Fibroblast of mammary gland (primary cell): ENCODE data around the gene CHCT1.

Experiments
- DNase-seq: peaks from one replicate; pipeline ENCODE4 v3.0.0-alpha.2; 2010; ENCODE audit warnings: low read depth
- H3K4me3 ChIP-seq: 2 replicates; pipeline ENCODE4 v1.5.1; 2011; ENCODE audit warnings: low read depth, mild to moderate bottlenecking, low read length, moderate library complexity; ENCODE audit not compliant: control insufficient read depth
- CTCF ChIP-seq: conservative IDR thresholded peaks from 2 replicates; pipeline ENCODE4 v1.5.1; 2011; ENCODE audit warnings: low read depth, low read length, inconsistent platforms; ENCODE audit not compliant: control insufficient read depth, insufficient read depth

The CHCT1 gene

DNA sequence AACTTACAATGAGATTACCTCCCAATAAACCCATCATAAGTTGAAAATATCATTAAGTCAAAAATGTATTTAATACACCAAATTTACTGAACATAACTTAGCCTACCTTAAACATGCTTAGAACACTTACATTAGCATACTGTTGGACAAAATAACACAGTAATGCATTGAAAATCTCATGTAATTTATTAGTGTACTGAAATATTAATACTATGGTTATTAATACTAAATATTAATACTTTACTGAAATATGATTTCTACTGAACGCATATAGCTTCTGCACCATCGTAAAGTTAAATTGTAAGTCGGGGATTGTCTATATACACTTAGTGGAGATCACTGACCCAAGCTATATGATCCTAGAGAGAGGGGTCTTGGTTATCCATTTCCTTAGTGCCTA, 34.6 kb upstream of the CHCT1 start:
- no peak for DNase-seq
- H3K4me3 ChIP-seq: no peak overlapping the region
- TF ChIP-seq CTCF: no peak

DNA sequence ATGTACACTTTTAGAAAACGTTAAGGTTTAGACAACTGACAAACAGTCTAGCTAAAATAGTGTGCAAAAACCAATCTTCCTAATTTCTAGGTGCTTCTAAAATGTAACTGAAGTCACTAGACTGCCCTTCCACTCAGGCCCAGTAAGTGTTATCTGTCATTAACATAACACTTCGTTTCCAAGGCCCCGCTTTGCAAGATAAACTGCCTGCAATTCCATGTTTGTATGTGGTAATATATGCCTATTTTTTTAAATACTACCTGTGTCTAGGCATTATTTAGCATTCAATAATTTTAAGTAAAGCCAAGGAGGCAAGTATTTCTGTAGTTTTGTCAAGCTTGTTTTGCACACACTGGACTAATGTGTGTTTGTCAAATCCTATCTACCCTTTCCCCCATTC, 33.5 kb upstream of the CHCT1 start:
- no peak overlapping the region for H3K4me3 ChIP-seq
- DNase-seq: no peak
- no peak for TF ChIP-seq CTCF

DNA sequence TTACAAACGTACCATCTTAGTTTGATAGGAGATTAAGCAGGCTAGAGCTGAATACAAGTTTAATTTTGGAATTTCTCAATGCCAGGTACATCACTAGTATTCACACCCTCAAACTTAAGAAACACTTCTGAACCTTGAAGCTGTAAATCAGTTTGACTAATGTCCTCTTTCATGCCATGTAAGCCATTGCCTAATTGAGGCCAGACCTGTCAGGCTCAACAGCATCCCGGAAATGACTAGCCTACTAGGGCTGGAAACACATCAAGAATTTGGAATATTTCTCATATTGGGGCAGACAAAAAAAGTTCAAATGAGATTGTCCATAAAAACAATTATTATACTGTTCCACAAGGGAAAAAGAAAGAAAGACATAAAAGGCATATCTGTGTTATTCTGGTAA, 32.1 kb upstream of the CHCT1 start:
- peak; percentile 69 for DNase-seq
- H3K4me3 ChIP-seq: peak overlapping the region; percentile 94
- TF ChIP-seq CTCF: no peak

DNA sequence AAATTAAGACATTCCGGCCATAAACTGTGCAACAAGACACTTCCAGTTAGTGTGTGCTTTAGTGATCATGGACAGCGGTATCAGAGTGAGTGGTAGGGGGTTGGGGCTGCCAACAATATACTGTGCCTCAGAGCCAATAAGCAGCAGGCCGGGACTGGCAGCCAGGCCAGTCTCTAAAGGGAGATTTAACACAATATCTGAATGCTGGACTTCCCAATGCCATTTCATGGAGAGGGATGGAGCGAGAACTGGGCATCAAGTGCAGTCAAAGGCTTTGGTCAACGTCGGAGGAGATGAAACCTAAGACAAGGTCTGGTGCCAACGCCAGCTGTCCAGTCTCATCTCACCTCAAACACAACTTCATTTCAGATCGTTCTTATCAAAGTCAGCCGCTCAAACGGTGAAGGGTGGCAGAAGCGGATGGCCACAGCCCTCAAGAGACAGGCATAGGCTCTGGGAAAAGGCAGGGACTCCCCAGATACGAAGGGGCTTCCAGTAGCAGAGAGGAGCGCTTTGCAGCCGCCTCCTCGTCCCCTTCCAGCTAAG, 31.3 kb upstream of the CHCT1 start:
- TF ChIP-seq CTCF: no peak
- DNase-seq: peak; percentile 39
- peak overlapping the region; percentile 94 for H3K4me3 ChIP-seq

DNA sequence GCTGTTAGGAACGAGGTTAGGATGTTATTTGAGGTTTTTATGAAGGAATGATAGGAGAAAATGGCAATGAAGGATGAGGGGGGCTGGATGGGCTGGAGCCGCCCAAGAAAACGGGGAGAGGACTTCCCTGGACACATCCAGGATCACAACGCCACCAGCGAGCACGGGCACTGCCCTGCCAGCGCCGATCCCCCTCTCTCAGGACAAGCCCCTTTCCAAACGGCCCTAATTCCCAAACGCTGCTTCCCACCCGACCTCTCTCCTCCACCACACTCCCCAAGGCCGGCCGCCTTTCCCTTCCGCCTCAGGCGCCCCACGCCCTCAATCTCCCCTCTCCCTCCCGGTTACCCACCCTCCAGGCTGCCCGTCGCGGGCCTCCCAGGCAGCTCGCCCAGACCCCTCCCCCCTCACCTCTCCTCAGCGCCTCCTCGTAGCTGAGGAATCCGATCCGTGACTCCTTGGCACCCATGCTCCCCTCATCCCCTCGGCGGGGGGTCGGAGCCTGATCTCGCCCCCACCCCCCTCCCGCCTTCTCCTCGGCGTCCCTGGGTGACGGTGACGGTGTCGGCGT, 30.7 kb upstream of the CHCT1 start:
- DNase-seq: no peak
- peak overlapping the region; percentile 94 for H3K4me3 ChIP-seq
- no peak for TF ChIP-seq CTCF

- peak within 1 kb of the TSS; percentile 94 for H3K4me3 ChIP-seq
- DNase-seq: peak; percentile 97
- TF ChIP-seq CTCF: no peak
Observed at GRCh38 chr17:60392042-60392844, 30.0 kb upstream of the CHCT1 start, which contains the start of gene USP32. Gene USP32 (minus strand): TSS chr17:60392133. CDS start chr17:60391939, 194 bp downstream.
